Prostate gland (tissue), 2 donors: Measurements from ENCODE around the gene PATE1. TPM values are rescaled to one million over a fixed set of nuclear protein-coding genes. Genes with fewer than 3 reads are reported as not detected.

Source experiments
- DNase-seq: peaks from one replicate; pipeline ENCODE4 v3.0.0-alpha.2; 2019; ENCODE audit warnings: low spot score
- H3K27ac ChIP-seq, 2 donors: fragments of 200-600 bp; sonication (generic); 2 replicates each; pipeline ENCODE4 v1.5.1; 2017 to 2019
- H3K27me3 ChIP-seq: fragments of 200-600 bp; sonication (generic); replicated peaks from 2 replicates; pipeline ENCODE4 v1.5.1; 2019; ENCODE audit not compliant: insufficient read depth
- H3K36me3 ChIP-seq, 2 donors: fragments of 200-600 bp; sonication (generic); 1 replicate in 1 of 2; 2 replicates in 1 of 2; pipeline versions ENCODE4 v1.5.1 to v1.8.1; 2017 to 2019
- H3K4me1 ChIP-seq: fragments of 200-600 bp; sonication (generic); replicated peaks from 2 replicates; pipeline ENCODE4 v1.5.1; 2019
- H3K4me3 ChIP-seq, 2 donors: fragments of 200-600 bp; sonication (generic); 2 replicates each; pipeline ENCODE4 v1.5.1; 2017 to 2019
- H3K9me3 ChIP-seq: fragments of 200-600 bp; sonication (generic); 2 replicates; pipeline ENCODE4 v1.5.1; 2017
- CTCF ChIP-seq, 4 experiments: fragments of 200-600 bp in 2 of 4; fragments of 450-650 bp in 2 of 4; sonication (generic) in 2 of 4; IDR thresholded peaks; 1 replicate in 3 of 4; 2 replicates in 1 of 4; pipeline ENCODE4 v1.5.1; 2016 to 2019; ENCODE audit warnings: antibody characterized with exemption in 4 of 4, mild to moderate bottlenecking in 2 of 4, moderate library complexity in 2 of 4
- POLR2A ChIP-seq: fragments of 450-650 bp; IDR thresholded peaks from one replicate; pipeline ENCODE4 v1.6.1; 2016; ENCODE audit warnings: antibody characterized with exemption, mild to moderate bottlenecking
- POLR2AphosphoS5 ChIP-seq: sonication (generic); formaldehyde crosslinking; IDR thresholded peaks from one replicate; pipeline ENCODE4 v1.6.1; 2017; ENCODE audit warnings: antibody characterized with exemption
- WGBS: methylation state at CpG from one replicate; pipeline ENCODE4 v1.1.5; 2018; 5-methylcytosine and 5-hydroxymethylcytosine counted together
- intact Hi-C: fragments of 100-400 bp; cut with DNase I; formaldehyde crosslinking; loops from one replicate; pipeline ENCODE4 v1.14.2; 2022
- total RNA-seq, 2 donors: library from RNA; depleted of rRNA; stranded (reverse); fragments of >200 nt; gene quantifications; one replicate each; pipeline ENCODE4 v1.1.0, GENCODE V29; 2016

Gene PATE1
- total RNA-seq, 2 donors from 2014 or later = 3.5 TPM; not detected in 1

- intact Hi-C loops = no loop called here
- H3K9me3 ChIP-seq = no peaks in the 10 kb centered on the region
Observed at GRCh38 chr11:125724125-125724524, 22.0 kb upstream of the PATE1 start.

GRCh38 chr11:125728969-125729368, 17.1 kb upstream of the PATE1 start:
- no peak for TF ChIP-seq CTCF (IDR thresholded peaks at IDR 0.05)
- no peak for TF ChIP-seq POLR2AphosphoS5
- TF ChIP-seq POLR2A = no peak
- H3K27ac ChIP-seq = no peak overlapping the region
- DNase-seq = no peak
- H3K27me3 ChIP-seq = no peaks in the 10 kb centered on the region
- no peak overlapping the region for H3K4me3 ChIP-seq
- no peaks in the 10 kb centered on the region for H3K4me1 ChIP-seq
- intact Hi-C loops = no loop called here
- no peaks in the 10 kb centered on the region for H3K36me3 ChIP-seq
- whole genome bisulfite sequencing = 40% methylated on average over 3 of the region's 3 CpGs
- H3K9me3 ChIP-seq = no peaks in the 10 kb centered on the region

More at GRCh38 chr11:125724125-125724524, 22.0 kb upstream of the PATE1 start:
- no peak for DNase-seq
- Histone ChIP-seq H3K4me1 (no peaks in the 10 kb centered on the region), H3K36me3 (no peaks in the 10 kb centered on the region), H3K27ac (no peak overlapping the region), H3K27me3 (no peaks in the 10 kb centered on the region), H3K4me3 (no peak overlapping the region)
- 100% methylated on average over 1 of the region's 1 CpG for whole genome bisulfite sequencing
- TF ChIP-seq POLR2A (no peak), POLR2AphosphoS5 (no peak), CTCF (IDR thresholded peaks at IDR 0.05) (no peak)

- Histone ChIP-seq H3K27ac (no peak overlapping the region), H3K9me3 (no peaks in the 10 kb centered on the region), H3K4me3 (no peak overlapping the region), H3K27me3 (no peaks in the 10 kb centered on the region), H3K4me1 (no peaks in the 10 kb centered on the region), H3K36me3 (no peaks in the 10 kb centered on the region)
- no peak for TF ChIP-seq POLR2A
- no peak for TF ChIP-seq POLR2AphosphoS5
- no peak for TF ChIP-seq CTCF (IDR thresholded peaks at IDR 0.05)
- DNase-seq = no peak
- intact Hi-C loops = no loop called here
Observed at GRCh38 chr11:125740617-125741016, 5.5 kb upstream of the PATE1 start.

GRCh38 chr11:125743681-125744080, 2.4 kb upstream of the PATE1 start:
- Histone ChIP-seq H3K36me3 (no peaks in the 10 kb centered on the region), H3K4me1 (no peaks in the 10 kb centered on the region), H3K27ac (no peak overlapping the region), H3K27me3 (no peaks in the 10 kb centered on the region), H3K9me3 (no peaks in the 10 kb centered on the region), H3K4me3 (no peak overlapping the region)
- no peak for TF ChIP-seq POLR2A
- TF ChIP-seq CTCF (IDR thresholded peaks at IDR 0.05) = no peak
- TF ChIP-seq POLR2AphosphoS5 = no peak
- DNase-seq = no peak
- intact Hi-C loops = no loop called here
- WGBS = 77% methylated on average over 1 of the region's 1 CpG

- Histone ChIP-seq H3K4me3 (no peak overlapping the region), H3K36me3 (no peaks in the 10 kb centered on the region), H3K4me1 (no peaks in the 10 kb centered on the region), H3K9me3 (no peaks in the 10 kb centered on the region), H3K27ac (no peak overlapping the region), H3K27me3 (no peaks in the 10 kb centered on the region)
- intact Hi-C loops = no loop called here
- 39% methylated on average over 2 of the region's 2 CpGs for WGBS
- no peak for DNase-seq
- TF ChIP-seq POLR2AphosphoS5 (no peak), CTCF (IDR thresholded peaks at IDR 0.05) (no peak), POLR2A (no peak)
Observed at GRCh38 chr11:125750629-125751028, 4.5 kb downstream of the PATE1 start.
